ENCODE data around the gene GALE. TPM values are rescaled to one million over a fixed set of nuclear protein-coding genes. Genes with fewer than 3 reads are reported as not detected.

The GALE gene
- total and polyA plus RNA-seq, 2 of the 13 experiments (the other 11 are each of a cell fraction or from before 2014, with no cell fraction given): 85.2 to 88.4 TPM

GRCh38 chr1:23790696-23791515 lies 9.6 kb downstream of the GALE start, which contains the start of gene LYPLA2 (continued):
- TF ChIP-seq ZNF501 (CRISPR knock-in tag; IDR thresholded peaks at IDR 0.05) (peak; percentile 7; the same call in 1 of the 2 replicates), ZBTB49 (CRISPR knock-in tag; IDR thresholded peaks at IDR 0.05; ENCODE audit: borderline replicate concordance) (peak; percentile 33; the same call in 1 of the 2 replicates), MXI1 (IDR thresholded peaks at IDR 0.05; ENCODE audit: borderline replicate concordance, low read depth, low read length) (peak; percentile 84; the same call in 1 of the 3 replicates), YEATS4 (CRISPR knock-in tag; IDR thresholded peaks at IDR 0.05; ENCODE audit: borderline replicate concordance) (no peak; the same call in 1 of the 2 replicates), ZSCAN29 (CRISPR knock-in tag; conservative IDR thresholded peaks at IDR 0.05) (no peak), DR1 (CRISPR knock-in tag; IDR thresholded peaks at IDR 0.05) (0 out of 2 replicates have a peak, but pooled peaks have one; percentile 23), SRSF1 (optimal IDR thresholded peaks at IDR 0.05; ENCODE audit: low read depth, low read length) (no peak), ZNF253 (CRISPR knock-in tag; IDR thresholded peaks at IDR 0.05; ENCODE audit: borderline replicate concordance) (no peak), MYPOP (CRISPR knock-in tag; IDR thresholded peaks at IDR 0.05) (no peak; the same call in 1 of the 2 replicates), HNRNPLL (IDR thresholded peaks at IDR 0.05; ENCODE audit: low read depth, low read length, poor library complexity, severe bottlenecking) (peak; percentile 76), ZC3H4 (CRISPR knock-in tag; IDR thresholded peaks at IDR 0.05; ENCODE audit: borderline replicate concordance) (no peak), ZNF160 (CRISPR knock-in tag; IDR thresholded peaks at IDR 0.05) (no peak), ZBTB20 (CRISPR knock-in tag; IDR thresholded peaks at IDR 0.05; ENCODE audit: borderline replicate concordance, low read depth) (0 out of 2 replicates have a peak, but pooled peaks have one; percentile 26), SNAPC2 (CRISPR knock-in tag; IDR thresholded peaks at IDR 0.05) (no peak), ISL2 (CRISPR knock-in tag; IDR thresholded peaks at IDR 0.05) (peak; percentile 14; the same call in 1 of the 2 replicates), MEIS1 (CRISPR knock-in tag; IDR thresholded peaks at IDR 0.05; ENCODE audit: borderline replicate concordance) (no peak), GPBP1L1 (CRISPR knock-in tag; IDR thresholded peaks at IDR 0.05) (no peak), CEBPG (CRISPR knock-in tag; IDR thresholded peaks at IDR 0.05) (peak; percentile 3; the same call in 1 of the 2 replicates), ZNF790 (CRISPR knock-in tag; IDR thresholded peaks at IDR 0.05; ENCODE audit: borderline replicate concordance) (no peak), TFDP2 (CRISPR knock-in tag; IDR thresholded peaks at IDR 0.05) (peak; percentile 38; the same call in 1 of the 2 replicates), ZNF567 (CRISPR knock-in tag; IDR thresholded peaks at IDR 0.05; ENCODE audit: borderline replicate concordance) (no peak)
